ENCODE measurements around the gene ERMARD.
"Not testable (repeated sequence)": the region's sequence is repeated elsewhere in the genome, so short reads cannot be mapped to it uniquely, and the experiment has no call there.

ERMARD gene

GRCh38 chr6:169738204-169738975 lies 13.0 kb upstream of the ERMARD start:
- no peak for DNase-seq (ENCODE audit: low read depth, low spot score)

GRCh38 chr6:169738976-169739529 lies 12.4 kb upstream of the ERMARD start:
- no peak for DNase-seq (ENCODE audit: low read depth, low spot score)

GRCh38 chr6:169741344-169741743 lies 10.1 kb upstream of the ERMARD start:
- DNase-seq (ENCODE audit: low read depth, low spot score) = no peak

- no peak for DNase-seq (ENCODE audit: low read depth, low spot score)
Observed at GRCh38 chr6:169745405-169745804, 6.0 kb upstream of the ERMARD start.

GRCh38 chr6:169746556-169746955 lies 4.9 kb upstream of the ERMARD start:
- no peak for DNase-seq (ENCODE audit: low read depth, low spot score)

GRCh38 chr6:169752074-169752623 lies 727 bp downstream of the ERMARD start:
- DNase-seq (ENCODE audit: low read depth, low spot score) = no peak

- DNase-seq (ENCODE audit: low read depth, low spot score) = no peak
Observed at GRCh38 chr6:169755162-169755561, 3.7 kb downstream of the ERMARD start.

GRCh38 chr6:169763308-169763707 lies 11.9 kb downstream of the ERMARD start:
- DNase-seq (ENCODE audit: low read depth, low spot score) = no peak

GRCh38 chr6:169763881-169764280 lies 12.5 kb downstream of the ERMARD start:
- DNase-seq (ENCODE audit: low read depth, low spot score) = no peak

- not testable (repeated sequence) for DNase-seq (ENCODE audit: low read depth, low spot score)
Observed at GRCh38 chr6:169765789-169766188, 14.4 kb downstream of the ERMARD start.

GRCh38 chr6:169766232-169766631 lies 14.8 kb downstream of the ERMARD start:
- no peak for DNase-seq (ENCODE audit: low read depth, low spot score)

GRCh38 chr6:169766921-169767736 lies 15.7 kb downstream of the ERMARD start:
- no peak for DNase-seq (ENCODE audit: low read depth, low spot score)

- no peak for DNase-seq (ENCODE audit: low read depth, low spot score)
Observed at GRCh38 chr6:169774347-169774746, 22.9 kb downstream of the ERMARD start.

- DNase-seq (ENCODE audit: low read depth, low spot score) = no peak
Observed at GRCh38 chr6:169775321-169775720, 23.9 kb downstream of the ERMARD start.

- no peak for DNase-seq (ENCODE audit: low read depth, low spot score)
Observed at GRCh38 chr6:169776379-169776778, 25.0 kb downstream of the ERMARD start.

- no peak for DNase-seq (ENCODE audit: low read depth, low spot score)
Observed at GRCh38 chr6:169777896-169778295, 26.5 kb downstream of the ERMARD start.

GRCh38 chr6:169778646-169779045 lies 27.2 kb downstream of the ERMARD start:
- DNase-seq (ENCODE audit: low read depth, low spot score) = no peak

GRCh38 chr6:169779092-169779815 lies 27.8 kb downstream of the ERMARD start:
- no peak for DNase-seq (ENCODE audit: low read depth, low spot score)

GRCh38 chr6:169779896-169780295 lies 28.5 kb downstream of the ERMARD start:
- DNase-seq (ENCODE audit: low read depth, low spot score) = no peak

- peak; percentile 74 for DNase-seq (ENCODE audit: low read depth, low spot score)
Observed at GRCh38 chr6:169780571-169781091, 29.2 kb downstream of the ERMARD start.

GRCh38 chr6:169782966-169783365 lies 31.5 kb downstream of the ERMARD start:
- no peak for DNase-seq (ENCODE audit: low read depth, low spot score)

Measured in astrocyte of the hippocampus (primary cell).